Stomach (tissue), 9 donors: ENCODE results near the gene WWOX. TPM values are rescaled to one million over a fixed set of nuclear protein-coding genes. Genes with fewer than 3 reads are reported as not detected.

ENCODE experiments used
- DNase-seq, 2 donors: peaks; one replicate each; pipeline versions ENCODE4 v3.0.0 to v3.0.0-alpha.2; 2013 to 2019
- H3K27ac ChIP-seq, 5 donors: fragments of 200-600 bp in 4 of 5; sonication (generic) in 4 of 5; one replicate each; pipeline ENCODE4 v1.5.1; 2013 to 2019; ENCODE audit warnings: mild to moderate bottlenecking in 1 of 5, moderate library complexity in 1 of 5
- H3K27me3 ChIP-seq, 3 donors: fragments of 200-600 bp; sonication (generic); one replicate each; pipeline ENCODE4 v1.5.1; 2017 to 2019; ENCODE audit warnings: mixed run types in 1 of 3
- H3K36me3 ChIP-seq, 4 donors: fragments of 200-600 bp; sonication (generic); 1 replicate in 3 of 4; 2 replicates in 1 of 4; pipeline ENCODE4 v1.5.1; 2016 to 2019
- H3K4me1 ChIP-seq, 4 donors: fragments of 200-600 bp; sonication (generic); one replicate each; pipeline ENCODE4 v1.5.1; 2016 to 2019
- H3K4me3 ChIP-seq, 4 donors: fragments of 200-600 bp; sonication (generic) in 3 of 4; one replicate each; pipeline ENCODE4 v1.5.1; 2016 to 2019; ENCODE audit warnings: mild to moderate bottlenecking in 1 of 4
- H3K9me3 ChIP-seq, 4 donors: fragments of 200-600 bp; sonication (generic); one replicate each; pipeline ENCODE4 v1.5.1; 2016 to 2019
- EP300 ChIP-seq: sonication (generic); formaldehyde crosslinking; IDR thresholded peaks from one replicate; pipeline ENCODE4 v1.6.1; 2017; ENCODE audit warnings: antibody characterized with exemption
- POLR2A ChIP-seq, 4 donors: fragments of 450-650 bp; IDR thresholded peaks; one replicate each; pipeline ENCODE4 v1.6.1; 2016; ENCODE audit warnings: antibody characterized with exemption in 4 of 4, control low read depth in 2 of 4, mild to moderate bottlenecking in 1 of 4, moderate library complexity in 1 of 4
- POLR2AphosphoS5 ChIP-seq, 3 donors: sonication (generic); formaldehyde crosslinking; IDR thresholded peaks; one replicate each; pipeline ENCODE4 v1.6.1; 2016; ENCODE audit warnings: antibody characterized with exemption in 3 of 3
- WGBS, 5 donors: extraction: QIAGEN DNeasy Blood & Tissue Kit in 3 of 5; methylation state at CpG; one replicate each; pipeline versions ENCODE4 v1.1.5 to v1.1.7; 2013 to 2018; 5-methylcytosine and 5-hydroxymethylcytosine counted together
- intact Hi-C: fragments of 100-400 bp; cut with DNase I; formaldehyde crosslinking; loops from one replicate; pipeline ENCODE4 v1.15.1; 2023; ENCODE audit warnings: low total_unique reads
- polyA plus RNA-seq, 3 donors: library from polyadenylated mRNA; stranded (reverse); fragments of 200-250 nt; gene quantifications; one replicate each; pipeline ENCODE4 v1.2.3, GENCODE V29; 2013
- total RNA-seq, 5 donors: library from RNA; depleted of rRNA; stranded (reverse); fragments of >200 nt; gene quantifications; one replicate each; pipeline versions ENCODE4 v1.1.0 to v1.2.3, GENCODE V29; 2014 to 2016
- TF ChIP-seq, protein P1 (sequence below), 7 experiments: fragments of 450-650 bp in 4 of 7; fragments of 200-600 bp in 3 of 7; sonication (generic) in 3 of 7; IDR thresholded peaks; one replicate each; pipeline ENCODE4 v1.5.1; 2016 to 2019; ENCODE audit warnings: antibody characterized with exemption in 7 of 7, control low read depth in 2 of 7, mild to moderate bottlenecking in 1 of 7
- donor health status: healthy with polysubstance abuse.
- donor health status: Bipolar disorder and iron deficiency.
- donor health status: healthy.

Gene WWOX
- total and polyA plus RNA-seq, 8 donors, result 7.7 to 129 (median 48.7) TPM

DNA sequence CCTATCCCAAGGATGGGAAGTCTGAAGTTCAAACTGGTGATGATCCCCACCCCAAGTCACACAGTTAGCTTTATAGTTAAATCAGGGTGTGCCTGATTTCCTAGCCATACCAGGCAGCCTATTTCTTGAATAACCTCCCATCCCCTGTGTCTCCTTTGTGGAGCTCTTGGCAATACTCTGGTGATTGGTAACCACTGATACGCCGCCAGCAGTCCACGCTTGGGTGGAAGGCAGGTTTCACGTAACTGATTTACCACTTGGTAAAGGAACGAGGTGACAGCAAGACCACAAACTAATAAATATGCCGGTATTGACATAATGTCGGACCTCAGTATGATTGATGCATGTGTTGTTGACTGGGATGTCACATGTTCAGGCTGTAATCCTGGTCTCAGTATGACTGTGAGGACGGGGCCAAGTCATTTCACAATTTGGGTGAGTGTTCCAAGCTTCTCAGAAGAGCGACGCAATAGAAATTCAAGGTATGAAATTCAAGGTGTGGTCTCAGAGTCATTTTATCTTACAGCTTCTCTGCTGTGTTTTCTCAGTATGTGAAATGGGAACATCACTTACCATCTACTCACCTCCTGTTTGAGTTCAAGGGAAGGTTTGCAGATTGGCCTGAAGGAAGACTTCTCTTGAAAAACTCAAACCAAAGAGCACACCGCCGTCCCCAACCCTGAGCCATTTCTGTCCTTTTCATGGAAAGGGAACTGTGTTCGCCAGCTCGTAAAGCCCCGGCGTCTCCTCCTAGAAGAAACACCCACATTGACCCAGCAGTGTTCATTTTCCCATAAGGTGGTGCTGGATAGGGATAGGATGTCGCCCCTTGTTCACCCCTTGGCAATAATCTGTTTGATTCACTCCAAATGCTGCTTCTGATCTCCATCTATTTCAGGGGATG, 678.9 kb downstream of the WWOX start:
- H3K4me1 ChIP-seq, result no peaks in the 10 kb centered on the region
- intact Hi-C loops, result no loop called here
- H3K4me3 ChIP-seq, result no peak overlapping the region
- TF ChIP-seq POLR2A (IDR thresholded peaks at IDR 0.05) (no peak), EP300 (no peak), POLR2AphosphoS5 (IDR thresholded peaks at IDR 0.05) (no peak)
- TF ChIP-seq, protein P1, sequence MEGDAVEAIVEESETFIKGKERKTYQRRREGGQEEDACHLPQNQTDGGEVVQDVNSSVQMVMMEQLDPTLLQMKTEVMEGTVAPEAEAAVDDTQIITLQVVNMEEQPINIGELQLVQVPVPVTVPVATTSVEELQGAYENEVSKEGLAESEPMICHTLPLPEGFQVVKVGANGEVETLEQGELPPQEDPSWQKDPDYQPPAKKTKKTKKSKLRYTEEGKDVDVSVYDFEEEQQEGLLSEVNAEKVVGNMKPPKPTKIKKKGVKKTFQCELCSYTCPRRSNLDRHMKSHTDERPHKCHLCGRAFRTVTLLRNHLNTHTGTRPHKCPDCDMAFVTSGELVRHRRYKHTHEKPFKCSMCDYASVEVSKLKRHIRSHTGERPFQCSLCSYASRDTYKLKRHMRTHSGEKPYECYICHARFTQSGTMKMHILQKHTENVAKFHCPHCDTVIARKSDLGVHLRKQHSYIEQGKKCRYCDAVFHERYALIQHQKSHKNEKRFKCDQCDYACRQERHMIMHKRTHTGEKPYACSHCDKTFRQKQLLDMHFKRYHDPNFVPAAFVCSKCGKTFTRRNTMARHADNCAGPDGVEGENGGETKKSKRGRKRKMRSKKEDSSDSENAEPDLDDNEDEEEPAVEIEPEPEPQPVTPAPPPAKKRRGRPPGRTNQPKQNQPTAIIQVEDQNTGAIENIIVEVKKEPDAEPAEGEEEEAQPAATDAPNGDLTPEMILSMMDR (IDR thresholded peaks at IDR 0.05), result no peak
- 82 to 91% (median 85%) methylated on average over 17 of the region's 17 CpGs for WGBS, 5 donors
- no peak overlapping the region for H3K27ac ChIP-seq
- no peaks in the 10 kb centered on the region for H3K36me3 ChIP-seq
- H3K9me3 ChIP-seq, result no peaks in the 10 kb centered on the region
- DNase-seq, result no peak
- H3K27me3 ChIP-seq, result no peaks in the 10 kb centered on the region

DNA sequence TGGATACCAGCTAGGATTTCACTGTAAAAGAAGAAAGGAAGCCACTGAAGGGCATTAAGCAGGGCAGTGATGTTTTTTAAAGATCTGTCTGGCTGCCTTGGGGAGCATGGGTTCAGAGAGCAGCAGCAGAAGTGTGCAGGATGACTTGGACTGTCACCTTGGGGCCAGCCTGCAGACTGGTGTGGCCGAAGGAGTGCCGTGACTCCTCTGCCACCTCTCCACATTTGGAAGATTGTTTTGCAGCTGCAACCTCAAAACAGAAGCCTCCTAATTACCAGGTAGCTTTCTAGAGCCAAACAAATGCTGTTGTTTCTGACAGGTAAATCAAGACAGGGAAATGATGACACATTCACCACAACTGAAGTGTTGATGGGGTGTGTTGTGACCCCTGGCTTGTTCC, 681.4 kb downstream of the WWOX start:
- Histone ChIP-seq H3K4me3 (no peak overlapping the region), H3K27me3 (no peaks in the 10 kb centered on the region), H3K36me3 (no peaks in the 10 kb centered on the region), H3K4me1 (no peaks in the 10 kb centered on the region), H3K27ac (no peak overlapping the region), H3K9me3 (no peaks in the 10 kb centered on the region)
- no peak for TF ChIP-seq POLR2AphosphoS5 (IDR thresholded peaks at IDR 0.05)
- no peak for TF ChIP-seq POLR2A (IDR thresholded peaks at IDR 0.05)
- no peak for DNase-seq
- 88 to 100% (median 91%) methylated on average over 2 of the region's 2 CpGs for WGBS, 5 donors
- intact Hi-C loops, result no loop called here

DNA sequence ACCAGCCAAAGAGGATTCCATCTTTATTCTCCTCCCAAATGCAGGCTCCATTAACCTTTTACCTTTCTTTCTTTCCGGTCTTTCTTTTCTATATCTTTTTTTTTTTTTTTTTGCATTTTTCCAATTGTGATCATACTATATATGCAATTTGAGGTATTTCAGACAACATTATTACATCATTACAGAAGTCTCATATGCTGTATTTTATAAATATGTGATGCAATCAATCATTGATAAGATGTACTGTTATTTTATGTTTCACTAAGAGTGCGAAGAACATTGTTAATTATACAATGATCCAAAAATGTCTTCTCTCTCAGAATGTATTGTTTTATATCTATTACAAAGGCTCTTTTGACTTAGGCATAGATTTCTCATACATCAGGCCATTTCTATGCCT, 683.1 kb downstream of the WWOX start:
- Histone ChIP-seq H3K27me3 (no peaks in the 10 kb centered on the region), H3K9me3 (no peaks in the 10 kb centered on the region), H3K4me1 (no peaks in the 10 kb centered on the region), H3K4me3 (no peak overlapping the region), H3K27ac (no peak overlapping the region), H3K36me3 (no peaks in the 10 kb centered on the region)
- 91 to 99% (median 95%) methylated on average over 2 of the region's 2 CpGs for WGBS, 5 donors
- DNase-seq, result no peak
- TF ChIP-seq, protein P1 (IDR thresholded peaks at IDR 0.05), result no peak
- no peak for TF ChIP-seq POLR2AphosphoS5 (IDR thresholded peaks at IDR 0.05)
- no peak for TF ChIP-seq POLR2A (IDR thresholded peaks at IDR 0.05)
- TF ChIP-seq EP300, result no peak
- intact Hi-C loops, result no loop called here

DNA sequence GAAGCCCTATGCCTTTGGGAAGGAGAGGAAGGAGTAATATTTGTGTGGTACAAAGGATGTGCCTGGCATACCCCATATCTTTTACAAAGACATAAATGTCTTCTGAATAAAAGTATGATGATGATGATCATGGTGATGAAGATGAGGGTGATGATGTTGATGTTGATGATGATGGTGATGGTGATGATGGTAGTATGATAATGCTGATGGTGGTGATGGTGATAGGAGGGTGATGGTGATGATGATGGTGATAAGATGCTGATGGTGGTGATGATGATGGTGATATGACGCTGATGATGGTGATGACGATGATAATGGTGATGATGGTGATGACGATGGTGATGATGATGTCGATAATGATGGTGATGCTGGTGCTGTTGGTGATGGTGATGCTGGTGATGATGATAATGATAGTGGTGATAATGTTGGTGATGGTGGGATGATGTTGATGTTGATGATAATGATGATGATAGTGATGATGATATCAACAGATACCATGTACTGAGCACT, 684.2 kb downstream of the WWOX start:
- TF ChIP-seq EP300, result no peak
- TF ChIP-seq, protein P1 (IDR thresholded peaks at IDR 0.05), result no peak
- no peak for TF ChIP-seq POLR2A (IDR thresholded peaks at IDR 0.05)
- TF ChIP-seq POLR2AphosphoS5 (IDR thresholded peaks at IDR 0.05), result no peak
- WGBS, 5 donors, result 68 to 85% (median 83%) methylated on average over 4 of the region's 4 CpGs
- DNase-seq, result no peak
- Histone ChIP-seq H3K4me1 (no peaks in the 10 kb centered on the region), H3K9me3 (no peaks in the 10 kb centered on the region), H3K36me3 (no peaks in the 10 kb centered on the region), H3K27me3 (no peaks in the 10 kb centered on the region), H3K27ac (no peak overlapping the region), H3K4me3 (no peak overlapping the region)
- intact Hi-C loops, result no loop called here

DNA sequence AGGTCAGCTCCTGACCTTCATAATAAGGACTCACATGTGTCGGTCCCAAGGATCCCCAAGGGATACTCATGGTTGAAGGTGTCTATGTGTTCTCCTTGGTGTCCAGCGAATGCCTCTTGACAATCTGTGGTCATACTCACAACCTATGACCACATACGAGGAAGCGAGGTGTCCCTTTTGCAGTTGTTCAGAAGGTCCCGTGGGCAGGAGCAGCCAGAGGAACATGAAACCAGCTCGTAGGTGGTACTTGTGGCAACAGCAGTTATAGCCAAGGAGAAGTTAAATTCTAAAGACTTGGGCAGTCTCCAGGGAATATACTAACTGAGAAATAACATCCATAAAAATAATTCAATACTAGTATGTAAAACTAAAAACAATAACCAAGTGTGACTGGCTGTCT, 685.3 kb downstream of the WWOX start:
- DNase-seq, result no peak
- intact Hi-C loops, result no loop called here
- no peak for TF ChIP-seq POLR2A (IDR thresholded peaks at IDR 0.05)
- TF ChIP-seq, protein P1 (IDR thresholded peaks at IDR 0.05), result no peak
- H3K4me3 ChIP-seq, result no peak overlapping the region
- no peaks in the 10 kb centered on the region for H3K27me3 ChIP-seq
- H3K36me3 ChIP-seq, result no peaks in the 10 kb centered on the region
- H3K27ac ChIP-seq, result no peak overlapping the region
- no peaks in the 10 kb centered on the region for H3K4me1 ChIP-seq
- 79 to 94% (median 84%) methylated on average over 5 to 6 of the region's 6 CpGs for WGBS, 5 donors
- H3K9me3 ChIP-seq, result no peaks in the 10 kb centered on the region
